ENCODE results near the gene ZNF234.
"Not testable (repeated sequence)": the region's sequence is repeated elsewhere in the genome, so short reads cannot be mapped to it uniquely, and the experiment has no call there.

The ZNF234 gene

GRCh38 chr19:44182145-44182544, 40.8 kb downstream of the ZNF234 start:
- DNase-seq = no peak

- DNase-seq = no peak
Observed at GRCh38 chr19:44190020-44190419, 48.7 kb downstream of the ZNF234 start.

GRCh38 chr19:44192127-44192526, 50.8 kb downstream of the ZNF234 start:
- no peak for DNase-seq

GRCh38 chr19:44196772-44197171, 55.4 kb downstream of the ZNF234 start:
- no peak for DNase-seq

- DNase-seq = no peak
Observed at GRCh38 chr19:44202470-44202869, 61.1 kb downstream of the ZNF234 start.

GRCh38 chr19:44202974-44203373, 61.6 kb downstream of the ZNF234 start:
- DNase-seq = no peak

- not testable (repeated sequence) for DNase-seq
Observed at GRCh38 chr19:44203877-44204276, 62.5 kb downstream of the ZNF234 start.

- DNase-seq = no peak
Observed at GRCh38 chr19:44204772-44205171, 63.4 kb downstream of the ZNF234 start.

GRCh38 chr19:44207126-44207803, 65.9 kb downstream of the ZNF234 start:
- peak; percentile 96 for DNase-seq

Measured in suppressor macrophage treated with lipopolysaccharide for 4 hours (primary cell).